HUES6 (cell line): ENCODE results near the gene ZNF236.

ENCODE experiments used
- H3K27ac ChIP-seq: 2 replicates; pipeline ENCODE4 v1.7.0; 2013; ENCODE audit warnings: low read depth, mild to moderate bottlenecking, low read length, inconsistent platforms
- H3K27me3 ChIP-seq: 2 replicates; pipeline ENCODE4 v1.6.1; 2013; ENCODE audit warnings: low read length; ENCODE audit not compliant: control insufficient read depth, insufficient read depth
- H3K36me3 ChIP-seq: 2 replicates; pipeline ENCODE4 v1.6.1; 2013; ENCODE audit warnings: low read length; ENCODE audit not compliant: control insufficient read depth, insufficient read depth
- H3K4me1 ChIP-seq: 2 replicates; pipeline ENCODE4 v1.6.1; 2013; ENCODE audit warnings: low read length; ENCODE audit not compliant: control insufficient read depth, insufficient read depth
- H3K4me3 ChIP-seq: 2 replicates; pipeline ENCODE4 v1.5.1; 2013; ENCODE audit warnings: low read depth, low read length
- H3K9ac ChIP-seq: one replicate; pipeline ENCODE4 v1.6.1; 2013; ENCODE audit warnings: mild to moderate bottlenecking, low read length
- H3K9me3 ChIP-seq: 2 replicates; pipeline ENCODE4 v1.6.1; 2013; ENCODE audit warnings: low read depth, low read length; ENCODE audit not compliant: control insufficient read depth, insufficient read depth

ZNF236 gene

GRCh38 chr18:76975577-76976110, 153.3 kb downstream of the ZNF236 start:
- Histone ChIP-seq H3K9me3 (no peaks in the 10 kb centered on the region), H3K27ac (no peak overlapping the region), H3K36me3 (no peaks in the 10 kb centered on the region), H3K4me1 (peaks cover 7% of the 10 kb centered on the region), H3K4me3 (no peak overlapping the region), H3K27me3 (no peaks in the 10 kb centered on the region), H3K9ac (no peak overlapping the region)

GRCh38 chr18:76977108-76977621, 154.8 kb downstream of the ZNF236 start:
- no peak overlapping the region for H3K4me3 ChIP-seq
- H3K27me3 ChIP-seq: no peaks in the 10 kb centered on the region
- H3K9ac ChIP-seq: no peak overlapping the region
- no peaks in the 10 kb centered on the region for H3K9me3 ChIP-seq
- no peak overlapping the region for H3K27ac ChIP-seq
- H3K36me3 ChIP-seq: no peaks in the 10 kb centered on the region
- H3K4me1 ChIP-seq: peaks cover 10% of the 10 kb centered on the region; the same call in 1 of the 2 replicates

GRCh38 chr18:76977684-76978232, 155.4 kb downstream of the ZNF236 start:
- H3K4me3 ChIP-seq: no peak overlapping the region
- H3K36me3 ChIP-seq: no peaks in the 10 kb centered on the region
- peaks cover 10% of the 10 kb centered on the region; the same call in 1 of the 2 replicates for H3K4me1 ChIP-seq
- no peak overlapping the region for H3K27ac ChIP-seq
- no peaks in the 10 kb centered on the region for H3K27me3 ChIP-seq
- no peak overlapping the region for H3K9ac ChIP-seq
- no peaks in the 10 kb centered on the region for H3K9me3 ChIP-seq

- H3K4me3 ChIP-seq: no peak overlapping the region
- no peak overlapping the region for H3K27ac ChIP-seq
- H3K27me3 ChIP-seq: no peaks in the 10 kb centered on the region
- no peaks in the 10 kb centered on the region for H3K9me3 ChIP-seq
- H3K4me1 ChIP-seq: peaks cover 15% of the 10 kb centered on the region; the same call in 1 of the 2 replicates
- H3K36me3 ChIP-seq: no peaks in the 10 kb centered on the region
- H3K9ac ChIP-seq: no peak overlapping the region
Measured at GRCh38 chr18:76978616-76979015, 156.3 kb downstream of the ZNF236 start.

DNA sequence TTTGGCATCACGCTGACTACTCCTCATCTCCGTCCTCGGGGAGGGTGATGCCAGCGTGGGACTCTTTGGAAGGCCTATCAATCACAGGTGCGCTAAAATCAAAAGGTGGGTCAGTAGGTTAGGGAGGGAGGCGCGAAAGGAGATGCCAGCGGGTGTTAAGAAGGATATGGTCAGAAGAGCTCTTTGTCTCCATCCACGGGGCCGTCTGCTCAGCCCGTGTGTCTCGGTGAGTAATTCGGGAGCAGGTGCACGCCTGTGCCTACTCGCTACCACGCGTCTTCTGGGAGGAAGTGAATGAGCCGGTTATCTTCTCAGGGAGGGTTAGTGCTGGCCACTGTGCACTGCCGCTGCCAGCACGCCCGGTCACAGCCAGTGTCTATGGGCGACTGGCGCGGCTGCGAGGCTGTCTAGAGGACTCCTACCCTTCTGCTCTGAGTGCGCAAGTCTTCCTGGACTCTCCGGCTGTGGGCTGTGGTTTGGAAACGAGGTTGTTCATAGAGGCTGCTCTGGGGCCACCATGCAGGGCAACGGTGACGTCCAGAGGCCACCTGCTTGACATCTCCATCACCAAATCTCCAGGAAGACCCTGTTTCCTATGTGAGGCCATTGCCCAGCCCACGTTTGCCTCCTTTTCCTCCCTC, 156.9 kb downstream of the ZNF236 start:
- Histone ChIP-seq H3K4me3 (no peak overlapping the region), H3K36me3 (no peaks in the 10 kb centered on the region), H3K4me1 (peaks cover 18% of the 10 kb centered on the region; the same call in 1 of the 2 replicates), H3K27ac (no peak overlapping the region), H3K27me3 (no peaks in the 10 kb centered on the region), H3K9ac (no peak overlapping the region), H3K9me3 (no peaks in the 10 kb centered on the region)

DNA sequence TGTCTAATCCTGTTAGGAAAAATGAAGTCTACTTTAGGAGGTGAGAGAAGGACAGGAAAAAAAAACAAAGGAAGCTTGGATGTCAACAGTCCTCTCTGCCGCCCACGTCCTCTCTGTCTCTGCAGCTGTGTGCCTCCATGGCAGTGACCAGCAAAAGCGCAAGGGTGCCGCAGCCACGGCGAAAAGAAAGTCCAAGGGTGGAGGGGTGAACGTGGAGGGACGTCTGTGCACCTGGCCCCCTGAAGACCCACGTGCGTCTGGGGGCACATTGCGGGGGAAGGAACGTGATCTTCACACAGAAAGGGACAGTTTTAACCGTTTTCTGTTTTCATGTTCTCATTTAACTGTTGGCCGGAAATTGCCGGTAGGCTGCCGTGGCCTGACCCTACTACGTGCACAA, 157.5 kb downstream of the ZNF236 start:
- Histone ChIP-seq H3K27ac (no peak overlapping the region), H3K9me3 (no peaks in the 10 kb centered on the region), H3K36me3 (no peaks in the 10 kb centered on the region), H3K27me3 (no peaks in the 10 kb centered on the region), H3K9ac (no peak overlapping the region), H3K4me1 (peaks cover 18% of the 10 kb centered on the region; the same call in 1 of the 2 replicates), H3K4me3 (no peak overlapping the region)

- Histone ChIP-seq H3K27me3 (no peaks in the 10 kb centered on the region), H3K9me3 (no peaks in the 10 kb centered on the region), H3K4me1 (peaks cover 18% of the 10 kb centered on the region; the same call in 1 of the 2 replicates), H3K27ac (no peak overlapping the region), H3K4me3 (no peak overlapping the region), H3K36me3 (no peaks in the 10 kb centered on the region), H3K9ac (no peak overlapping the region)
Measured at GRCh38 chr18:76980663-76981395, 158.5 kb downstream of the ZNF236 start.

- Histone ChIP-seq H3K27ac (no peak overlapping the region), H3K36me3 (no peaks in the 10 kb centered on the region), H3K9me3 (no peaks in the 10 kb centered on the region), H3K4me1 (peaks cover 18% of the 10 kb centered on the region; the same call in 1 of the 2 replicates), H3K4me3 (no peak overlapping the region), H3K9ac (no peak overlapping the region), H3K27me3 (no peaks in the 10 kb centered on the region)
Measured at GRCh38 chr18:76981396-76981968, 159.1 kb downstream of the ZNF236 start.

DNA sequence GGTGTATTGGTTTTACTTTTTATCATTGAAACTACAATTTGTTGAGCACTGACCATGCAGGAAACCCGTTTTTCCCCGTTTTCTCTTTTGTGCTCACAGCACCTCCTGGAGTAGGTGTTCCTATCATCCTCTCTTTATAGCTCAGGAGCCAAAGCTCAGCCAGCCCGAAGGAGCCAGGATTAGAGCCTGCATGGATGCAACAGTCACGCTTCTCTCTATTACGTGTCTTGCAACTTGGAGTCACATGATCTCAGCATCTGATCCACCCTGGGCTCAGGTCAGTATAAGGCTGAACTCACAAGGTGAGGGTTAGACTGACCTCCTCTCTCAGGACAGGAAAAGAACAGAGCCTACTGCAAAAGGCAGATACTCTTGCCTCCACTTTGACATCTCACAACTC, 159.7 kb downstream of the ZNF236 start:
- no peaks in the 10 kb centered on the region for H3K27me3 ChIP-seq
- no peaks in the 10 kb centered on the region for H3K9me3 ChIP-seq
- peaks cover 18% of the 10 kb centered on the region; the same call in 1 of the 2 replicates for H3K4me1 ChIP-seq
- H3K36me3 ChIP-seq: no peaks in the 10 kb centered on the region
- no peak overlapping the region for H3K27ac ChIP-seq
- H3K9ac ChIP-seq: no peak overlapping the region
- no peak overlapping the region for H3K4me3 ChIP-seq

GRCh38 chr18:76982841-76983583, 160.7 kb downstream of the ZNF236 start:
- Histone ChIP-seq H3K36me3 (no peaks in the 10 kb centered on the region), H3K27me3 (no peaks in the 10 kb centered on the region), H3K4me3 (0 out of 2 replicates have a peak overlapping the region, but pooled peaks have one; percentile 17), H3K4me1 (peaks cover 18% of the 10 kb centered on the region; the same call in 1 of the 2 replicates), H3K9me3 (no peaks in the 10 kb centered on the region), H3K27ac (no peak overlapping the region), H3K9ac (no peak overlapping the region)
